Measurements from ENCODE around the gene MED6.

DNA sequence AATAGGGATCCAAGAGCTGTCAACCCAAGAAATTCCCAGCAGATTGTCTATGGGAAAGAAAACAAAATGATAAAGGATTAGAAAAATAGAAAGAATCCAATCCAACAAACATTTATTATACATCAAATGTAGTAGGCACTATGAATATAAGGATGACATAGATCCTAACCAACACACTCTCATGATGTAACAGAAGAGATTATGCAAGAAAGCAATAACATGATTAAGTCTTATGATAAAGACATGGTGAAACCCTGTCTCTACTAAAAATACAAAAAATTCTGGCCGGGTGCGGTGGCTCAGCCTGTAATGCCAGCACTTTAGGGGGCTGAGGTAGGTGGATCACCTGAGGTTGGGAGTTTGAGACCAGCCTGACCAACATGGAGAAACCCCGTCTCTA lies 2.7 kb downstream of the MED6 start:
- no peak for TF ChIP-seq CTCF (IDR thresholded peaks at IDR 0.05)
- TF ChIP-seq POLR2A (IDR thresholded peaks at IDR 0.05), result no peak
